NCI-H2029 treated with DMSO at 0.1 percent for 48 hours (cell line): ENCODE measurements around the gene NPAS2.

Experiments used
- DNase-seq: peaks from one replicate; lab custom pipeline; 2025; lab: John Stamatoyannopoulos, UW

NPAS2 gene

GRCh38 chr2:100819370-100820272 is at the start of gene NPAS2:
TSS of gene NPAS2 (plus strand) at chr2:100820139. CDS start at chr2:100904755, 84,616 bp downstream.
- no peak for DNase-seq

DNA sequence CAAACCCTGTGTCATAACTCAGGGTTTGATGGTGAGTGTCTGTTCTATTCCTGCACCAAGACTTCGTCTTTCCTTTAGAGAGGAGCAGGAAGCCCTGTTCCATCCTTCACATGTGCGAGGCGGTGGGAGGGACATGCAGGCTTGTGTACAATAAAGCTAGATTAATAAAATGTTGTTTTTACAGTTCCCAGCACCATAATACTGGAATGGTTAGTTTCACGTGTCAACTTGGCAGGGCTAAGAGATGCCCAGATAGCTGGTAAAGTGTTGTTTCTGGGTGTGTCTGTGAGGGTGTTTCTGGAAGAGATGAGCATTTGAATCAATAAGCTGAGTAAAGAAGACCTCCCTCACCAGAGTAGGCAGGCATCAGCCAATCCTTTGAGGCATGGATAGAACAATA is 48.8 kb upstream of the NPAS2 start:
- DNase-seq = no peak

DNA sequence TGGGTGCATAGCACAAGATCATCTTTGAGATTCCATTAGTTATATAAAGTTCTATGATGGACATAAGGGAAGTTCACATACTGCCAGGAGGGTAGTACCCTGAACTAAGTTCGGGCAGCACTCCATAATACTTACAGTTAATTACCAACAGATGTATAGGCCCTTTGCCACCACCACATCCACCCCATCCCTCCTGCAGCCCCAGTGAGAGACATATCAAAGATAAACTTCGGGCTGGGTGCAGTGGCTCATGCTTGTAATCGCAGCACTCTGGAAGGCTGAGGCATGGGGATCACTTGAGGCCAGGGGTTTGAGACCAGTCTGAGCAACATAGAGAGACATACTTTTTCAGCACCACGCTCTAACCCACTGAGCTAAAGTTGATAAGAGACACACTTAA is 46.4 kb upstream of the NPAS2 start:
- DNase-seq = no peak

GRCh38 chr2:100776445-100776844 is 43.5 kb upstream of the NPAS2 start:
- DNase-seq = no peak

DNA sequence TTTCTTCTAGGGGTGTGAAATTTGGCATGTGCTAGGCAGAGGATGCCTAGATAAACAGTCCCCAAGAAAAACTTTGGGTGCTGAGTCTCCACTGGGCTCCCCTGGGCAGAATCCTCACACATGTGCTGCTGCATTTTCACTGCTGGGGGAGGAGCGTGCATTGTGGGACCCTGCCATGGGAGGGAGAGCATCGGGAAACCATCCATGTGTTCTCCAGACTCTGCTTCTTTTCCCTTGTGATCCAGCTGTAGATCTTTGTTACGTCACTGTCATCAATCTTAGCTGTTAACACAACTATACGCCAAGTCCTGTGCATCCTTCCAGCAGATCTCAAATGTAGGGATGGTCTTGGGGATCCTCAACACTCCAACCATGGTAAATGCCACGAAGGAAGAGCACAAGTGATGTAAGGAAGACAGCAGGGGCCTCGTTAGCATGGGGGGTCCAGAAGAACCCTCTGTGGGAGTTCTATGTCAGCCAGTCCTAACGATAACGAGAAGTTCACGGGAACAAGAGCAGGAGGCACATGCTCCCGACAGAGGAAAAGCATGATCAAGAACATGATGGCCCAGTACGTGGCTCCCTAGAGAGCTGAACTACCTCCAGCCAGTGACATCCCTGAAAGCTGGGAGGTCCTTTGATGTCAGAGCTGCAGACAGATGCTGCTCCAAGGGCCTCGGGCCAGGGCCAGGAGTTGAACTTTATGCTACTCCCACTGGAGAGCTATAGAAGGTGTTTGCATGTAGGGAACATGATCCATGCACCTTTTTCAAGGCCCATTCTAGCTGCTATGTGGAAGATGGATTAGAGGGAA is 41.1 kb upstream of the NPAS2 start:
- no peak for DNase-seq

DNA sequence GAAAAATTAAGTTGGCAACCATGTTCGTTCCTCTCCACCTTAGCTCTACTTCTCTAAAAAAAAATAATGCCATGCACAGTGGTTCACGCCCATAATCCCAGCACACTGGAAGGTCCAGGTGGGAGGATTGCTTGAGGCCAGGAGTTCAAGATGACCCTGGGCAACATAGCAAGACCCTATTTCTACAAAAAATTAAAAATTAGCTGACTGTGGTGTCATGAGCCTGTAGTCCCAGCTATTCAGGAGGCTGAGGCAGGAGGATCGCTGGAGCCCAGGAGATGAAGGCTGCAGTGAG is 40.1 kb upstream of the NPAS2 start:
- no peak for DNase-seq

DNA sequence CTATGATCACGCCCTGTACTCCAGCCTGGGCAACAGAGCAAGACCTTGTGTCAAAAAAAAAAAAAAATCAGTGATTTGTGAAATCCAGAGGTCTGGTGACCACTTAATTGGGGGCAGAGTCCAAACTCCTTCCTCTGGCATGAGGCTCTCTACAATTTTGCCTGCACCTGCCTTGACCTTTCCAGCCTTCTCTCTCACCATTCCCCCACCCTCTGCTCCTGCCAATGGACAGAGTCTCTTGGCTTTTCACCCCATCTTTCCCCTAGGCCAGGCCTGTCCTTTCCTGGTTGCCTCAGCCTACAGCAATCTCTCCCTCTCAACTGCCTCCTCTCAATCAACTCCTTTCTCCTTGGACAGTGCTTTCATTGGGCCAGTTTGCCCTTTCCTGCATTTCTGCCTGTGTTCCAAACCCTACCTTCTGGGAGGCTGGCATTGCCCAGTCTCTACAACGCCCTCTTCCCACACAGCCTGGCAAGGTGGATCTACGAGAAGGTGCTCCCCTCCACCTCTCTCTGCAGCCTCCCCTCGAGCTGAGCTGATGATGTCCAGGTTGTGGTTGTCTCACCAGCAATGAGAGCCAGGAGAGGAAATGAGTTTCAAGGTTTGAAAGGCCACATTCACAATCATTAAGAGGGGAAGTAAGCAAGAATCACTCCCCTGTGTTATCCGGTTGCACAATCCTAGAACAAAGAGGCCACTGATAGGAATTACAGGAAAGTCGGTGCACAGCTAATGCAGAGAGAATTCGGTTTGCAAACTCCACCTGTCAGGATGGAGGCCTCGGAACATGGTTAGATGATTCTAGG is 39.5 kb upstream of the NPAS2 start:
- no peak for DNase-seq

DNA sequence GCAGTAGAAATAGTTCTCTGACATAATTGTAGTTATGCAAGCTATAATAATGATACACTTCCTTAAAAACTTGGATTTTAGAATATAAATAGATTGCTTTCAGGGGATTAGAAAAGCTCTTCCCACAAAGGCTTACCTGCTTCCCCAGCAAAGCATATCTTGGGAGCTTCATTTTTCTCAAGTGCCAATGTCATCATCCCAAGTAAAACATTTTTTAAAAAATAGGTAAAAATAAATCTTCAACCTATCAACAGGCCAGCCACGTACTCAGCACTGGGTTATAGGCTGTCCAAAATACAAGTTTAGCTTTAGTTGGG is 39.0 kb upstream of the NPAS2 start:
- no peak for DNase-seq

DNA sequence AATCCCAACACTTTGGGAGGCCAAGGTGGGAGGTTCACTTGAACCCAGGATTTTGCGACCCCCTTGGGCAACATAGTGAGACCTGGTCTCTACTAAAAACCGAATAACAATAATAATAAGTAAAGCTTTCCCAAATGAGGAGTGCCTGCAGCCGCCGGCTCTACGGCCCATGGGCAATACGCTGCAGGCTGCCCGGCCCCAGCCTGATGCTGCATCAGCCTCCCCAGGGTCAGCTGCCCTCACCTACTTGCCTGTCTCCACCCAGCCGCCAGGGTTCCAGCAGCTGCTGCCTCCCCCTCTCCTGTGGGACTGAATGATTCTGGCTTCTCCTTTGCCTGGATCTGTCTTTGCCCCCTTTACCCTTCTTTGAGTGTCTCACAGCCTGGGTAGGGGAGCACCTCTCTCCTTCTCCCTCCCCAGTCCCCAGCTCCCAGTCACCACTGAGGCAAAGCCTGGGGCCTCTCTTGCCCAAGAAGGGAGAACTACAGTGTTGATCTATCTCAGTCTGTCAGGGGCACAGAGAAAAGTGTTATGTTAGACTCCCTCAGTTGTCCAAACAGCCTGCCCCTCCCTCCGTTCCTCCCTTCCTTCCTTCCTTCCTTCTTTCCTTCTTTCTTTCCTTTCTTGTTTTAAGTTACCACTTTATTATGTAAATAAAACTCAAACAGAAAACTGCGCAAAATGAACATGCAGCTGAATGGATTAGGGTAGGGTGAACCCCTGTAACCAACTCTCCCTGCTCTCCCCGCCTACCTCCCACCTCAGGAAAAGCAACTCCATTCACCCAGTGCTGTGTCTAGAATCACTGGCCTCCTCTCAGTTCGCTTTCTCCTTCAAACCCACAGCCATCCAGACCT is 38.2 kb upstream of the NPAS2 start:
- no peak for DNase-seq

- no peak for DNase-seq
Observed at GRCh38 chr2:100782380-100782878, 37.5 kb upstream of the NPAS2 start.

GRCh38 chr2:100783987-100784386 is 36.0 kb upstream of the NPAS2 start:
- no peak for DNase-seq

DNA sequence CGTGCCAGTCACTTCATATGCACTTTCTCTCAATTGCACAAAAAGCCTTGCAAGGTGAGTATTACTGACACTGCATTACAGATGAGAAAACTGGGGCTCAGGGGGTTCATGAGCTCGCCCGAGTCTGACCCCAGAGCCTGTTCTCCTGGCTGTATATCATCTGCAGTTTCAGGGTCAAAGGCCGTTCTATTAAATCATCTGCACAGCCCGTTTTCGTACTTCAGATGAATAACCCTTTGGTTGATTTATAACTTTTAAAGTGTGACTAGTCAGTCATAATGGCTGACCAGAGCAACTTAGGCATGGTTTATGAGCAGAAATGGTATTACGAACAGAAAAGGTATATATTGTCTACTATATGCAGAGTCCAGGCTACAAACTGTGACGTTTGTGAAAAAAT is 35.3 kb upstream of the NPAS2 start:
- DNase-seq = no peak

GRCh38 chr2:100785626-100786296 is 34.2 kb upstream of the NPAS2 start:
- DNase-seq = no peak

DNA sequence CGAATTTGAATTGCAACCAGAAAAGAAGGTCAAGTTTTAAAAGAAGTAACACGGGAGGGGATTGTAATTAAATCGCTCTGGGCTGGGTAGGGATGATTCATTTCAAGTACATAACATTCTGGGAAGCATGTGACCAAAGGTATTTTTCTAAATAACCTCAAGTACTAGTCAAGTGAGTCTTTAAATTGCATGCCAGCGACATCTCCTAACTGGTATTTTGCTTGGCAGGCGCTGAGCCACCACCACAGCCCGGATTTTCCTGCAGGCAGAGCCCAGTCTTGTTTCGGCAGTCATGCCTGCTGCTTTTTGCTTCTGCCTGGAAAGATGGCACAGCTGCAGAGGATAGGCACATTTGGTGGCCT is 33.7 kb upstream of the NPAS2 start:
- DNase-seq = peak; percentile 59

DNA sequence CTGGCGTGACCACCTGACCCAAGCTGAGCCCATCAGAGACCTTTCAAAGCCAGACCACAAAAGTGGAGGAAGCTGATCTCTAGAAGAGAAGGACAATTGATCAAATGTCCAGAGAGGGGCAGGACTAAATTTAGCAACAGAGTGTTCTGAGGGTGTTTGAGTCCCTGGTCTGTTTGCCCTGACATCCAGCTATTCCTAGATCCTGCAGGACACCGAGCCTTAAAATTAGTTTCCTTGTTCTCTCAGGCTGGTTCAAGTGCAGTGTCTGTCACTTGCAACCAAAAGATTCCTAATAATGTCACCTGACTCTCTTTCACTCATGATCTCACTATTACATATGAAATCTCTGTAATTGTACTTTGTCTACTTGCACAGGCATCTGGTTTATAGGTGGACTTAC is 33.0 kb upstream of the NPAS2 start:
- DNase-seq = no peak

- no peak for DNase-seq
Observed at GRCh38 chr2:100789361-100789760, 30.6 kb upstream of the NPAS2 start.

DNA sequence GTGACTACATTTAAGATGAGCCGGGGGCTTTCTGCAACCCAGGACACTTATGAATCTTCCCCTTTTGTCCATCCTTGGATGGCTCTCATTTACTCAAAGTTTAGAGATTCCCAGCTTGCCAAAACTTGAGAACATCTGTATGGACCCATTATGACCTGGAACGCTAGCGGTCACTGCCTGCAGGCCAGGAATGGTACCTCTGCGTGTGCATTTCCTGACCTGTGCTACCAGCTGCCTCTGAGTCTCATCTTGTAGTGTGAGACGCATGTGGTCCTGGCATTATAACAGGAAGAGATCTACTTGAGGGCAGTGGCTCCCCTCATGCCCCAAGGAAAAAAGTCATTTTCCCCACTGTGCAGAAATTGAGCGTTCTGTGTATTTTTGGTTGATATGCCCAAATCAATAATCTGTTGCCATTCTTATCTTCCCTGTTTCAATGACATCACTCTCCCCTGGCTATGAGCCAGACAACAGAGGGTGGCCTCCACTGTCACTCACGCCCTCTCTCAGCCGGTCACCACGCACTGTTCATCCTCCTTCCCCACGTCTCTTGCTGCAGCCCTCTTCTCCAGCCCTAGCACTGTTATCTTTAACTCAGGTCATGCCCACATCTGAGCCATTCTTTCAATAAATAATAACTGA is 28.5 kb upstream of the NPAS2 start:
- no peak for DNase-seq

GRCh38 chr2:100791936-100792308 is 28.0 kb upstream of the NPAS2 start:
- no peak for DNase-seq

DNA sequence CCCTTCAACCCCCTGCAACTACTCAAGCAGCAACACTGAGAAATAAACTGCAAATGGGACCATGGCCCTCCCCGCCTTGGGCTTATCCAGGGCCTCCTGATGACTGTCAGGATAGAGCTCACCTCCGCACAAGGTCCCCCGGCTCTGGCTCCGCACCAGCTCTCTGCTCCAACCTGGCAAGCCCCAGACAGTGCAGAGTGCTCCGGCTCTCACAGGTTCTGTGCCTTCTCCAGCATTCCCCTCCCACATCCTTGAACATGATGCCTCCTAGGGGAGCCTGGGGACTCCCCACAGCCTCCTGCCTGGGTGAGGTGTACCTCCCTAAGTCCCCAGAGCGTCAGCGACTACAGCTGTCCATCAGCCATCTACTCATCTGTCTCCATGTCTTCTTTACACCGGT is 26.7 kb upstream of the NPAS2 start:
- DNase-seq = no peak

GRCh38 chr2:100793982-100794381 is 26.0 kb upstream of the NPAS2 start:
- no peak for DNase-seq
